Nephron progenitor cell (in vitro differentiated cells): ENCODE measurements around the gene THSD4.

Source experiments
- DNase-seq: peaks from one replicate; pipeline ENCODE4 v3.0.0; 2021
- H3K27ac Mint-ChIP-seq: 2 replicates; pipeline ENCODE4 v1.8.0; 2021; ENCODE audit warnings: mild to moderate bottlenecking, moderate library complexity, mixed read lengths
- H3K27me3 Mint-ChIP-seq: 2 replicates; pipeline ENCODE4 v1.8.0; 2021; ENCODE audit warnings: mild to moderate bottlenecking, low read depth, mixed read lengths; ENCODE audit not compliant: poor library complexity
- H3K36me3 Mint-ChIP-seq: 2 replicates; pipeline ENCODE4 v1.8.0; 2021; ENCODE audit warnings: low read depth, mixed read lengths
- H3K4me1 Mint-ChIP-seq: 2 replicates; pipeline ENCODE4 v1.8.0; 2021; ENCODE audit warnings: mixed read lengths
- H3K4me3 Mint-ChIP-seq: 2 replicates; pipeline ENCODE4 v1.8.0; 2021; ENCODE audit warnings: mild to moderate bottlenecking, moderate library complexity, mixed read lengths
- H3K9me3 Mint-ChIP-seq: 2 replicates; pipeline ENCODE4 v1.8.0; 2021; ENCODE audit warnings: mild to moderate bottlenecking, moderate library complexity, mixed read lengths
- TF ChIP-seq, protein P1 (sequence below): fragments of 200-600 bp; sonication (generic); IDR thresholded peaks from 2 replicates; pipeline ENCODE4 v1.5.0; 2021; ENCODE audit warnings: antibody characterized with exemption

The THSD4 gene

DNA sequence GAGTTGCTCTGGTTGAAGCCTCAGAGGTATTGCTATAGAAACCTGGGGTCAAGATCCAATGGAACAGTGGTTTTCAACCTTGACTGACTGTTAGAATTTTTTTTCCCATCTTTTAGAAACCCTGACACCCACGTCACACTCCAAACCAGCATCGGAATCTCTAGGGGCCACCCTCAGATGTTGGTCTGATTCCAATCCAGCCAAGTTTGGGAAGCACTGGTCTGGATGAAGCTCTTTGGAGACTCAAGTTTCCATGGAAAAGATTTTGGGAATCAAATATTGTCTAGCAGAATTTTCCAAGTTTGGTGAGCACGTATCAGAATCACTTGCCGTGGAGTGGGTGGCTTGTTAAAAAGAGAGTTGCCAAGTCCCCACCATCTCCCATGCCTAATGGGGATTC, 103.8 kb downstream of the THSD4 start:
- TF ChIP-seq, protein P1, sequence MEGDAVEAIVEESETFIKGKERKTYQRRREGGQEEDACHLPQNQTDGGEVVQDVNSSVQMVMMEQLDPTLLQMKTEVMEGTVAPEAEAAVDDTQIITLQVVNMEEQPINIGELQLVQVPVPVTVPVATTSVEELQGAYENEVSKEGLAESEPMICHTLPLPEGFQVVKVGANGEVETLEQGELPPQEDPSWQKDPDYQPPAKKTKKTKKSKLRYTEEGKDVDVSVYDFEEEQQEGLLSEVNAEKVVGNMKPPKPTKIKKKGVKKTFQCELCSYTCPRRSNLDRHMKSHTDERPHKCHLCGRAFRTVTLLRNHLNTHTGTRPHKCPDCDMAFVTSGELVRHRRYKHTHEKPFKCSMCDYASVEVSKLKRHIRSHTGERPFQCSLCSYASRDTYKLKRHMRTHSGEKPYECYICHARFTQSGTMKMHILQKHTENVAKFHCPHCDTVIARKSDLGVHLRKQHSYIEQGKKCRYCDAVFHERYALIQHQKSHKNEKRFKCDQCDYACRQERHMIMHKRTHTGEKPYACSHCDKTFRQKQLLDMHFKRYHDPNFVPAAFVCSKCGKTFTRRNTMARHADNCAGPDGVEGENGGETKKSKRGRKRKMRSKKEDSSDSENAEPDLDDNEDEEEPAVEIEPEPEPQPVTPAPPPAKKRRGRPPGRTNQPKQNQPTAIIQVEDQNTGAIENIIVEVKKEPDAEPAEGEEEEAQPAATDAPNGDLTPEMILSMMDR, result no peak
- H3K4me1 Mint-ChIP-seq, result peaks cover 13% of the 10 kb centered on the region
- H3K9me3 Mint-ChIP-seq, result no peaks in the 10 kb centered on the region
- DNase-seq, result no peak
- H3K27ac Mint-ChIP-seq, result no peak overlapping the region
- H3K36me3 Mint-ChIP-seq, result peaks cover 16% of the 10 kb centered on the region
- no peak overlapping the region for H3K4me3 Mint-ChIP-seq
- H3K27me3 Mint-ChIP-seq, result peaks cover 6% of the 10 kb centered on the region

DNA sequence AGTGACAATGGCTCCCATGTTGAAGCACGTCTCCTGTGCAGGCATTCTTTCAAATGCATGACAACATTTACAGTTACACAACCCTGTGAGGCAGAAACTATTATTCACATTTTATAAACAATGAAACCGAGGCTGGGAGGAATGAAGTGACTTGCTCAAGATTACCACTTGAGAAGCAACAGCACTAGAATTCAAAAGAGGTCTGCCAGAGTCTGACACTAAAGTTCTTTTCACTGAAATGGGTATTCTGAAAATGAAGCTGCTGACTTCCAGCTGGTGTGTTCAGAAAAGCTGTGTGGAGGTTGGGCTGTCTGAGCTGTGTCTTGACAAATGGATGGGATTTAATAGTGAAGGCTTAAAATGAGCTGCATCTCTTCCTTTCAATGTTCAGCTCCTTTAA, 104.4 kb downstream of the THSD4 start:
- Mint-ChIP-seq H3K4me3 (no peak overlapping the region), H3K36me3 (peaks cover 16% of the 10 kb centered on the region), H3K9me3 (no peaks in the 10 kb centered on the region), H3K4me1 (peaks cover 13% of the 10 kb centered on the region), H3K27ac (no peak overlapping the region), H3K27me3 (peaks cover 6% of the 10 kb centered on the region)
- no peak for DNase-seq
- TF ChIP-seq, protein P1, result no peak

DNA sequence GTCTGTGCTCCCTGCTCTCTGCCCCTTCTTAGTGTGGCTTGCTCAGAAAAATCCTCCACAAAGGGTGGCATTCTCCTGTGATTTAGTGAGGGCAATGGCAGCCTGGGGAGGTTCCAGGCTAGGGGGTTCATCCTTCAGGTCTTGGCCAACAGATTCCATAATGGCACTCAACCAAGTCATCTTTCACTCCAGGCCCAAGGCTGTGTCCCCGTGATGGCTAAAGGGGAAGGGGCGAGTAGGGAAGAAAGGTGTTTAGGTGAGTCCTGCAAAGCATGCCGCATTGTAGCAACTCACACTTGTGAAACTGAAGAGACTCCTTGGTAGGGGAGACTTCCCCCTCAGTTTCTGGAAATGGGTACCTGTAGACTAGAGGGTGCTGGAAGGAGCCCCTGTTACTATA, 105.6 kb downstream of the THSD4 start:
- Mint-ChIP-seq H3K9me3 (no peaks in the 10 kb centered on the region), H3K36me3 (peaks cover 10% of the 10 kb centered on the region), H3K4me1 (peaks cover 10% of the 10 kb centered on the region), H3K27me3 (peaks cover 4% of the 10 kb centered on the region), H3K4me3 (no peak overlapping the region), H3K27ac (no peak overlapping the region)
- no peak for DNase-seq
- TF ChIP-seq, protein P1, result no peak

DNA sequence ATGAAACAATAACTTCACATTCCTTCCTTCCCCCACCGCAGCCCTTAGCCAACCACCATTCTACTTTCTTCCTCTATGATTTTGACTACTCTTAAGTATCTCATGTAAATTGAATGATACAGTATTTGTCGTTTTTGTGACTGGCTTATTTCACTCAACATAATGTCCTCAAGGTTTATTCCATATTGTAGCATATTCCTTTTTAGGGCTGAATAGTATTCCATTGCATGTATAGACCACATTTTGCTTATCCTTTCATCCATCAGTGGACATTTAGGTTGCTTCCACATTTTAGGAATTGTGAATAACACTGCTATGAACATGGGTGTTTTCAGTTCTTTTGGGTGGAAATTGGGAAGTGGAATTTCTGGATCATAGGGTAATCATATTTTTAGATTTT, 106.1 kb downstream of the THSD4 start:
- H3K27me3 Mint-ChIP-seq, result peaks cover 4% of the 10 kb centered on the region
- no peak overlapping the region for H3K27ac Mint-ChIP-seq
- no peak for DNase-seq
- TF ChIP-seq, protein P1, result no peak
- no peaks in the 10 kb centered on the region for H3K9me3 Mint-ChIP-seq
- no peak overlapping the region for H3K4me3 Mint-ChIP-seq
- H3K4me1 Mint-ChIP-seq, result peaks cover 16% of the 10 kb centered on the region
- peaks cover 6% of the 10 kb centered on the region for H3K36me3 Mint-ChIP-seq

DNA sequence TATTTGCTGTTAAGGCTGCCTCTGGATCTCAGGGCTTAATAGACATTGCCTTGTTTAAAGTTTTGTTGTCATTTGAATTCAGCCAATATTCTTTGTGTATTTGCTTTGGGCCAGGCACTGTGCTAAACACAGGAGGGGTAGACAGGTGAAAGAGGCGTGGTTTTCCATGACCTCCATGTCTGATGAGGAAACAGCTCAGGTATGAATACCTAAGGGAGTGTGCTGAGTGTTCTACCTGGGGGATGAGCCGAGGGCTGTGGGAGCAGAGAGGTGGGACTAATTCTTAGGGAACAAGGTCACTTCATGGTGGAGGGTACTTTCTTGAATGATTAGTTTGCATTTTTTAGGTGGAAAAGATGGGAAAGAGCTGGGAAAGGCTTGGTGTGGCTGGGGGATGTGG, 108.2 kb downstream of the THSD4 start:
- no peak overlapping the region for H3K4me3 Mint-ChIP-seq
- peaks cover 9% of the 10 kb centered on the region for H3K27me3 Mint-ChIP-seq
- peaks cover 37% of the 10 kb centered on the region for H3K4me1 Mint-ChIP-seq
- H3K9me3 Mint-ChIP-seq, result no peaks in the 10 kb centered on the region
- peak overlapping the region; percentile 15 for H3K27ac Mint-ChIP-seq
- no peaks in the 10 kb centered on the region for H3K36me3 Mint-ChIP-seq
- DNase-seq, result no peak
- TF ChIP-seq, protein P1, result no peak

DNA sequence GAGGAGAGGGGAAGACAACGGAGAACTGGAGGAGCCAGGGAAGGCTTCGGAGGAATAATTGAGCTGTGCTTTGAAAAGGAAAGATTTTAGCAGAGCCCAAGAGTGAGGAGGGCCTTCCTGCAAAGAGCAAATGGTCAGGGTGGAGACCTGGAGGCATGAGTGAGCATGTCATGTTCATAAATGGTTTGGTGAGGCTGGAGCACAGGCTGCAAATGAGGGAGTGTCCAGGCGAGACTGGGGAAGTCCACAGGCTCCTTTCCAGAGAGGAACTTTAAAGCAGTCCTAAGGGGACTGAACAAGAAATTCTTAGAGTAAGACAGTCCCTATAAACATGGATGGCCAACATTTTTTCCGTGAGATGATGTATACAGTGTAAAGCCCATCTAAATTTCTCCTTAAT, 108.8 kb downstream of the THSD4 start:
- DNase-seq, result no peak
- Mint-ChIP-seq H3K4me3 (no peak overlapping the region), H3K27ac (no peak overlapping the region), H3K36me3 (no peaks in the 10 kb centered on the region), H3K4me1 (peaks cover 42% of the 10 kb centered on the region), H3K27me3 (peaks cover 9% of the 10 kb centered on the region), H3K9me3 (no peaks in the 10 kb centered on the region)
- TF ChIP-seq, protein P1, result no peak
